Stimulated activated naive CD4-positive, alpha-beta T cell treated with Interleukin-2 at 50 U/mL for 16 hours (primary cell): ENCODE data around the gene TMEM135.
"Not testable (repeated sequence)": the region's sequence is repeated elsewhere in the genome, so short reads cannot be mapped to it uniquely, and the experiment has no call there.

Experiments used
- DNase-seq: peaks from one replicate; lab custom pipeline; 2025; lab: John Stamatoyannopoulos, UW

The TMEM135 gene

GRCh38 chr11:87020764-87021365 is 16.9 kb upstream of the TMEM135 start:
- no peak for DNase-seq

DNA sequence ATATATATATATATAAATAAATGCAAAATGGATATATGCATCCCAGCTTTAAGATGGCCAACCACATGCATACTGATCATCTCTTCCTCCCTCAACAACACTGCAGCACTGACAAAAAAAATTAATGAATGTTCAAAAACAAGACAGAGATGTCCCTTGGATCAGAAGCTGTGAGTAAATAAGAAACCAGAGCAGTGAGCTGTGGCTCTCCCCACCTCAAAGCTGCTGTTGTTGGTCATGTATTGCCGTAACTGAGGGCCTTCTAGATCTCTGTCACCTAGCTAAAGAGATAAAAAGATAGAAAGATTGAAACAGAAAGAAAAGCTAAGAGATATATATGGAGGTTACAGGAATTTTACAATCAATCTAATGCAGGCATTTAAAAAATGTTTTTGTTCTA is 15.5 kb upstream of the TMEM135 start:
- no peak for DNase-seq

DNA sequence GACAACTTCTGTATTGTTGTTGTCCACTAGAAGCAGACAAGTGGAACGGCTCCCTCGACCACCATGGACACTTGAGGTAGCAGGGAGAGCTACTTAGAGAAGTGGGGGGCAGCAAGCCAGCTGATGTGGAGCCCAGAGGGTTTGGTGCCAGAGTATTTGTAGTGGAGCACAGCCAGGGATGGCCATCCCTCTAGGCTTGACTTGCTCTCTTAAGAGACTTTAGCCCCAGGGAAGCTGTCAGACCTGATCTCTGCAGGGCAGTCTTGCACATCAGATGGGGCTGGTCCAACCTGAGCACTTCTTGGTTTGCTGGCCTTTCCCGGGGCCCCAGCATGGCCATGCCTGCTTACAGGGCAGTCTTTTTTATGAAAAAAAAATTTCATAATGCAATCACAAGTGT is 15.0 kb upstream of the TMEM135 start:
- DNase-seq = no peak

- DNase-seq = not testable (repeated sequence)
These were observed 11.3 kb upstream of the TMEM135 start for GRCh38 chr11:87026415-87026814.

- DNase-seq = no peak
These were observed 7.2 kb upstream of the TMEM135 start for GRCh38 chr11:87030458-87031054.

GRCh38 chr11:87031433-87032170 is 6.1 kb upstream of the TMEM135 start:
- DNase-seq = no peak

DNA sequence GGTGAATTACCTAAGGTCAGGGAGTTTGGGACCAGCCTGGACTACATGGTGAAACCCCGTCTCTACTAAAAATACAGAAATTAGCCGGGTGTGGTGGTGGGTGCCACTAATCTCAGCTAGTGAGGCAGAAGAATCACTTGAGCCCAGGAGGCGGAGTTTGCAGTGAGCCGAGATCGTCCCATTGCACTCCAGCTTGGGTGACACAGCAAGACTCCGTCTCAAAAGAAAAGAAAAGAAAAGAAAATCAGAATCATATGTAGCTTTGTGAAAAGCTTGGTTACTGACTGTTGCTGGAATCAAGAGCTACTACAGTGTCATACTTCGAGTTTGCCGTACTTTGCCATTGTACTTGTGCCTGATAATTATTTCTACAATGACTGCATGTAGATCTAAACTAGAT is 4.2 kb upstream of the TMEM135 start:
- DNase-seq = no peak

DNA sequence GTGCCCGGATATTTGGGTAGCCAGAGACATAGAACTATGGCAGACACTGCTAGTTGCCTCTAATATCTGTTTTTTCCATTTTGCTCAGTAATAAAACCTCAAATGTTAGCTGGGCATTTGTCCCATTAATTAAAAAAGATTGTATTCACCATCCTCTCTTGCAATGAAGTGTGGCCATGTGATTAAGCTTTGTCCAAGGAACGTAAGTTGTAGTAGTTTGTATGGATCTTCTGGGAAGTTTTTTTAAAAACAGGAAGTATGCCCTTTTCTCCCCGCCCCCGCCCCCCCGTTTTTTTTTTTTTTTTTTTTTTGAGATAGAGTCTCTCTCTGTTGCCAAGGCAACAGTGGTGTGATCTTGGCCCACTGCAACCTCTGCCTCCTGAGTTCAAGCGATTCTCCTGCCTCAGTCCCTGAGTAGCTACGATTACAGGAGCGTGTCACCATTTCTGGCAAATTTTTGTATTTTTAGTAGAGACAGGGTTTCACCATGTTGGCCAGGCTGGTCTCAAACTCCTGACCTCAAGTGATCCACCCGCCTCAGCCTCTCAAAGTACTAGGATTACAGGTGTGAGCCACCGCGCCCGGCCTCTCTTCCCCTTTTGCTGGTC is 1.7 kb upstream of the TMEM135 start:
- no peak for DNase-seq

DNA sequence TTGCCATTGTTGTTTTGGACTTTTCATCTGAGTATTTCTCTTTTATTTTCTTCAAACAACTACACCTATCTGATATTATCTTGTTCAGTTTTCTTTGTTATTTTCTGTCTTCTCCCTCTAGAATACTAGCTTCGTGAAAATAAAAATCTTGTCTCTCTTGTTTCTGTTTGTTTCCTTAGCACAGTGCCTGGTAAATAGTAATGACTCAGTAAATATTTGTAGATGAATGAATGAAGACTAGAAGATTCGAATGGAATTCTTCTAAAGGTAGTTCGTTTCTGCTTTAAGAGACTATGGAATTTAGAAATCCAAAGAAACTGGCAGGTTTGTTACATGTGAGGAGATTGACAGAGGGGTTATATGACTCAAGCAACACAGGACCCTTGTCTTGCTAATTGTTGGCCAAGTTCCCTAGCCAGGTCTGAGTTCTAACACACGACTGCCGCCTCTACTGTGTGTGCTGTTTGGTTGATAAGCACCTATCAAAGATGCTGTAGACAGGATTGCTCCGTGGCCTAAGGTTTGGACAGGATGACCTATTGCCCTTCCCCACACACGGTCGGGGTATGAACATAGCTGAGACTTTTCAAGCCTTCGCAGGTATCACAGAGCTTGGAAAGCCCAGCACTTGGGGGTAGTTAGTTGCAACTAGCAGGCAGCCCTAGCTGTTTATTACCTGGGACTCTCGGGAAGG is 831 bp upstream of the TMEM135 start:
- no peak for DNase-seq

DNA sequence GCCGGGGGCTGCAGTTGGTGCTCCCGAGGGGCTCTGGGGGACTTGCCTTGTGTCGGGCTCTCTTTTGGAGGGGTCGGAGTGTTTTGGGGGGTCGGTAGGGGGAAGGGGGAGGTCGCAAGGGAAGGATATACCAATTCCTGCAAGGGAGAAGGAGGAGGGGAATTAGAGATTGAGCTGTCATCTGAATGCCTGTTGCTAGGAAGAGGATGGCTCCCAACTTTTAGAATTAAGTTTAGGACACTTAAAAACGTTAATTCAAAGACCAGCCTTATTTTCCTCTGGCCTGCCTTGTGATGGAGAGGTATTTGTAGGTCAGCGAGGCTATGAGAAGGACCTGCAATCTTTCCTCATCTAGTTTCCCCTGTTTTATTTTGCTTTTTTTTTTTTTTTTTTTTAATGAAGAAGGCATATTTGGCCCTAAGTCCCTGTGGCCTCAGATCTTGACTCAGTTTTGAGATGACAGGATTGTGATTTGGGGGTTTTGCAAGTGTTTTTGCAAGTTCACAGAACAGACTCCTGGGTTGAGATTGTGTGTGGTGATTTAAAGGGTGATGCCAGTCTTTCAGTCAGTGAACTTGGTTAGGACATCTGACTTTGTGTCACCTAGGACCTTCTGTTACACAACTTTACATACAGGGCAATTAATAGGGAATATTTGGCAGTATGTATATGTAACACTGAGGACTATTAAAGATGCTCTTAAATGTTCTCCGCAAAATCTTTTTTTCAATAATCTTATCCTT is 672 bp downstream of the TMEM135 start:
- no peak for DNase-seq

DNA sequence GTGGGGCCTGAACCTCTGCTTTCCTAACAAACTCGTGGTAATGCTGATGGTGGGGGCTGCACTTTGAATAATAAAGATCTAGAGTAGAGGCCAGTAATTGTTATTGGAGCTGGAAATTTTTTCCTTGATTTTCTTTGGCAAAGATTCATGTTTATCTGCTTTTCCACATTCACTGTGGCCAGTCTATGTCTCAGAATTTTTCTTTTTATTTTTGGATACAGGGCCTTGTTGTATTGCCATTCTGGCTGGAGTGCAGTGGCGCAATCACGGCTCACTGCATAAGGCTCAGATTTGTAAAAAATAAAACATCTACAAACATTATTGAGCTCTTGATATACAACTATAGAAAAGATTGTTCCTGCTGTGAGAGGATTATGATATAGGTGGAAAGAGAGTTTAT is 1.6 kb downstream of the TMEM135 start:
- no peak for DNase-seq

DNA sequence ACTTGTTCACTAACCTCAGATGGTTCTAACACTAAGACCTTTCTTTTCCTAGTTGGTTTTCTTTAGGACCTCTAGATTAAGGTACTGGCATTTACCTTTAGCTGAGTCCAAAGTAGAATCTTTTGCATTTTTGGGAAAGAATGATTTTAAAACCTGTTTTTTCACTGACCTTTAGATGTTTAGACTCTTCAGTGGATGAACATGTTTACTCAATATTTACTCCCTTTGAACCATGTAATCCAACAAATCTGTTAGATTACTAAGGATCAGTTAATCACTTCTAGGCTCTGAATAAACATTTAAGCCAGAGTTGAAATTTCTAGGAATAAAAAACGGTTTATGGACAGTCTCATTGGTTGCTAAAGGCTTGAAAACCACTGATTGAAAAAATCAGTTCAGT is 6.2 kb downstream of the TMEM135 start:
- no peak for DNase-seq

GRCh38 chr11:87046824-87047223 is 9.1 kb downstream of the TMEM135 start:
- DNase-seq = no peak

- DNase-seq = no peak
These were observed 18.4 kb downstream of the TMEM135 start for GRCh38 chr11:87056091-87056490.

DNA sequence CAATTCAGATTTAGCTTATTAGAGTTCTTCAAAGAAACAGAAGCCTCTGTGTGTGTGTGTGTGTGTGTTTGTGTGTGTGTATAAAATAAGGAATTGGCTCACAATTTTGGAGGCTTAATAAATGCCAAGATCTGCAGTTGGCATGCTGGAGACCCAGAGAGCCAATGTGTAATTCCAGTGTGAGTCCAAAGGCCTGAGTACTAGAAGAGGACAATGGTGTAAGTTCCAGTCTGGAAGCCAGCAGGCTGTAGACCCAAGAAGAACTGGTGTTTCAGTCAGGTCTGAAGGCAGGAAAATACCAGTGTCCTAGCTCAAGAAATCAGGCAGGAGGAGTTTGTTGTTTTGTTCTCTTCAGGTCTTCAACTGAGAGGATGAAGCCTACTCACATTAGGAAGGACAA is 20.0 kb downstream of the TMEM135 start:
- no peak for DNase-seq

DNA sequence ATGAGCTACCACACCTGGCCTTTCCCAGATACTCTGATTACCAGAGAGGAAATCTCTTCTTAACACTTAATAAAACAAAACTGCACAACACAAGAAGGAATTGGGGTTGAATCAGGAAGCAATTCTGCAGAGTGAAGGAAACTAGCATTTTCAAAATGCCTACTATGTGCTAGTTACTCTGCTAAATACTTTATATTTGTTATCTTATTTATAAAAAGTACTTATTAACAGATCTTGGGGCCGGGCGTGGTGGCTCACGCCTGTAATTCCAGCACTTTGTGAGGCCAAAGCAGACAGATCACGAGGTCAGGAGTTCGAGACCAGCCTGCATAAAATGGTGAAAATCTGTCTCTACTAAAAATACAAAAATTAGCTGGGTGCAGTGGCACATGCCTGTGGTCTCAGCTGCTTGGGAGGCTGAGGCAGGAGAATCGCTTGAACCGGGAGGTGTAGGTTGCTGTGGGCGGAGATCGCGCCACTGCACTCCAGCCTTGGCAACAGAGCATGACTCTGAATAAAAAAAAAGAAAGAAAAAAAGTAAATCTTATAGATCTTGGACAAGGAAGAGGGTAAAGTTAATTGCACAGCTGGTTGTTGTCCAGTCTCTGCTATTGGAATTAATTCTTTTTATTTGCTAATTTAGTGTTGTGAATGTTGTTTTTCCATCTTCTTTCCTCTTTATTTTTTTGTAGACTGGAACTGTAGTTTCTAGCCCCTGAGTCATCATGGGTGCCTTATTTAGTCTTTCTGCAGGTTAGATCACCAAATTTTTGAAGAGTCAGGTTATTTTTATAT is 22.1 kb downstream of the TMEM135 start:
- DNase-seq = no peak

- no peak for DNase-seq
These were observed 24.0 kb downstream of the TMEM135 start for GRCh38 chr11:87061766-87062165.

DNA sequence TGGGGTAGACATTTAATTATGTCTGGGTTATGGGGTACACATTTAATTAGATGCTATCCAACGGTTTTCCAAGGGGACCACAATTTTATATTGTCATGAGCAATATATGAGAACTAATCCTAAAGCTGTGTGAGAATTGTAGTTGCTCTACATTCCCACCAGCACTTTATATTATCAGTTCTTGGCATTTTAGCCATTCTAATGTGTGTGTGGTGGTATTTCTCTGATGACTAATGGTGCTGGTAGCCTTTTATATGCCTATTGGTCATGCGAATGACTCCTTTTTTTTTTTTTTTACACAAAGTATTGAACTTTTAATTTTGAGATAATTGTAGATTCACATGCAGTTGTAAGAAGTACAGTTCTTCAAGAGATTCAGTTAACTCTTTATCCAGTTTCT is 26.2 kb downstream of the TMEM135 start:
- no peak for DNase-seq

DNA sequence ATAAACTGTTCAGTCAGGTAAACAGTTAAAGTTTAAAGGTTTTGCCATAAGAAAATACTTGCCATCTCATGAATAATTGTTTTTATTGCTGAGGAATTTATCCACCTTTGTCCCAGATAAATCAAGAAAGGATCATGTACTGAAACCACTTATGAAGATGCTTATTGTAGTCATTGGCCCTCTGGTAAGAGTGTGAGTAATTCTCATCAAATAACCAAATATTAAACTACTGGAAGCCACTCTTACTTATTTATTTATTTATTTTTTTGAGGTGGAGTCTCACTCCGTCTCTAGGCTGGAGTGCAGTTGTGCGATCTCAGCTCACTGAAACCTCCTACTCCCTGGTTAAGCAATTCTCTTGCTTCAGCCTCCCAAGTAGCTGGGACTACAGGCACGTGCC is 35.1 kb downstream of the TMEM135 start:
- no peak for DNase-seq

GRCh38 chr11:87076260-87076783 is 38.6 kb downstream of the TMEM135 start:
- no peak for DNase-seq
